Epithelial cell of esophagus (primary cell): Measurements from ENCODE around the gene C14orf93.
A peak's percentile ranks its signal among the peaks of the same experiment; 100 is the strongest.

Experiments
- DNase-seq: peaks from one replicate; pipeline ENCODE4 v3.0.0; 2010; ENCODE audit warnings: low read depth
- H3K4me3 ChIP-seq: 2 replicates; pipeline ENCODE4 v1.5.1; 2011; ENCODE audit warnings: mild to moderate bottlenecking, low read length, control low read depth
- TF ChIP-seq, protein P1 (sequence below): IDR thresholded peaks from 2 replicates; pipeline ENCODE4 v1.5.1; 2011; ENCODE audit warnings: low read depth, mild to moderate bottlenecking, low read length, control low read depth, inconsistent platforms; ENCODE audit not compliant: insufficient read depth; ENCODE audit errors: missing control alignments

C14orf93 gene

DNA sequence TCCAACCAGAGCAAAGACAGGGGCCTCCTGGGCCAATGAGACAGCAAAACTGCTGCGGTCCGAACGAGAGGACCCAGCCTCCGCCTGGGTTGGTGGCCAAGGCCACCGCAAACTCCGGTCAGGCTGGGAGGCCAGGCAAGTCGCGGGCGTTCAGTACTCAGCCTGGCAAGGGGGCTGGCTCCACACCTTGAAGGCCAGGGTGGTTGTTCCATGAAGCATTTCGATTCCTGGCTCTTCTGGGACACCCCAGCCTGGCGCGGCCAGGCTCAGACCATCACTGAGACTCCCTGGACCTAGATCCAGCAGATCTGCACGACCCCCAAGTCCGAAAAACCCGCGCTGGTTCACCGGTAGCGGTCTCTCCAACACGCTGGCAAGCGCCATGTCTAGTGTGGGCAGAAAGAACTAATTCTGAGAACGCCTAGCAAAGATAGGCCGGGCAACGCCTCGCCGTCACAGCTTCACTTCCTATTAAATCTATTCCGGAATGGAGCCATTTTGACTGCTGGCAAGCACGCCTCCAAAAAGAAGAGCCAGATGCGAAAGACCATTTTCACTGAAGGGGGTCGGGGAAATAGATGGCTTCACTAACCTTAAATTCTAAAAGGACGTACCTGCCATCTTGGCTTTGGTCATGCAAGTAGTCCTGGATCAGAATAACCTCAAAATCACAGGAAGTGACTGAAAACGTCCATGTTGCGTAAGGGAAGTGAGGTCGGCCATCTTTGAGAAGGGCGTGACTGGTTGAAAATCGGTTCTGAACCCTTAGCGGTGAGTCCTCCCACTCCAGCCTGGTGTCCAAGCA, 24.8 kb upstream of the C14orf93 start, which contains the start of gene PSMB5:
Gene PSMB5, minus strand, starts transcription at position 403 of the 805 bp plus-strand sequence. Its CDS starts 19 bp downstream, at position 384.
- TF ChIP-seq, protein P1, sequence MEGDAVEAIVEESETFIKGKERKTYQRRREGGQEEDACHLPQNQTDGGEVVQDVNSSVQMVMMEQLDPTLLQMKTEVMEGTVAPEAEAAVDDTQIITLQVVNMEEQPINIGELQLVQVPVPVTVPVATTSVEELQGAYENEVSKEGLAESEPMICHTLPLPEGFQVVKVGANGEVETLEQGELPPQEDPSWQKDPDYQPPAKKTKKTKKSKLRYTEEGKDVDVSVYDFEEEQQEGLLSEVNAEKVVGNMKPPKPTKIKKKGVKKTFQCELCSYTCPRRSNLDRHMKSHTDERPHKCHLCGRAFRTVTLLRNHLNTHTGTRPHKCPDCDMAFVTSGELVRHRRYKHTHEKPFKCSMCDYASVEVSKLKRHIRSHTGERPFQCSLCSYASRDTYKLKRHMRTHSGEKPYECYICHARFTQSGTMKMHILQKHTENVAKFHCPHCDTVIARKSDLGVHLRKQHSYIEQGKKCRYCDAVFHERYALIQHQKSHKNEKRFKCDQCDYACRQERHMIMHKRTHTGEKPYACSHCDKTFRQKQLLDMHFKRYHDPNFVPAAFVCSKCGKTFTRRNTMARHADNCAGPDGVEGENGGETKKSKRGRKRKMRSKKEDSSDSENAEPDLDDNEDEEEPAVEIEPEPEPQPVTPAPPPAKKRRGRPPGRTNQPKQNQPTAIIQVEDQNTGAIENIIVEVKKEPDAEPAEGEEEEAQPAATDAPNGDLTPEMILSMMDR: peak; percentile 13
- peak; percentile 98 for DNase-seq
- H3K4me3 ChIP-seq: peak within 1 kb of the TSS; percentile 95

DNA sequence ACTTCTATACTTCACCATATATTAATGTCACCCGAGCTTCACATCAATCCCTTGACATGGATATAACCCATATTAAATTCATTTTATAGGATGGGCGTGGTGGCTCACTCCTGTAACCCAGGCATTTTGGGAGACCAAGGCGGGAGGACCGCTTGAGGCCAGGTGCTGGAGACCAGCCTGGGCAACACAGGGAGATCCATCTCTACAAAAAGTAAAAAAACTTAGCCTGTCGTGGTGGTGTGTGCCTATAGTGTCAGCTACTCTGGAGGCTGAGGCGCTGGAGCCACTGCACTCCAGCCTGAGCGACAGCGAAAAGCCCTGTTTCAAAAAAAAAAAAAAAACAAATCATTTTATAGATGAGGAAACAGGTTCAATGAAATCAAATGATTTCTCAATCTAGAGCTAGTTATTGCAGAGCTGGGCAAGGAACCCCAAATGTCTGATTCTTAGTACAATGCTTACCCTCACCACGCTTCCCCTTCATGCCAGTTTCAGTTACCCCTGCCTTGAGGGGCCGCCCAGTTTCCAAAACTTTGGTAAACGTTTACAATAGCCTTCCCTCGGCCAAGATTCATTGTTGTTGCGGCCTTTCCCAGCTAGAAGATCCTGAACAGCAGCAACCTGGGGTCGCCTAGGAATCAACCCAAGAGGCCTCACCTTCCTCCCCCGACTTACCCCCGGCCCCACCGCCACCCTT, 24.0 kb upstream of the C14orf93 start:
- DNase-seq: no peak
- peak overlapping the region; percentile 95 for H3K4me3 ChIP-seq

DNA sequence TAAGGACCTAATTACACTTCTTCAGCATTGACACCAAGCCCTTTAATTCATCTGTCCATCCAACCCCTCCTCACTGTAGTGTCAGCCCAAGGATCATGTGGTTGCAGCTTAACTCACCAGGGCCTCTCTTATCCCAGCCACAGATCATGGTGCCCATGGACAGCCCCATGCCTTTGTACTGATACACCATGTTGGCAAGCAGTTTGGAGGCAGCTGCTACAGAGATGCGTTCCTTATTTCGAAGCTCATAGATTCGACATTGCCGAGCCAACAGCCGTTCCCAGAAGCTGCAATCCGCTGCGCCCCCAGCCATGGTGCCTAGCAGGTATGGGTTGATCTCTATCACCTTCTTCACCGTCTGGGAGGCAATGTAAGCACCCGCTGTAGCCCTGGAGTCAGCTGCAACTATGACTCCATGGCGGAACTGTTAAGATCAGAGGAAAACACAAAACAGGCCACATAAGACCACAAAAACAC, 23.3 kb upstream of the C14orf93 start:
- DNase-seq: no peak
- TF ChIP-seq, protein P1: no peak
- H3K4me3 ChIP-seq: peak overlapping the region; percentile 95

More for the DNA sequence above, 24.0 kb upstream of the C14orf93 start:
- TF ChIP-seq, protein P1: no peak

DNA sequence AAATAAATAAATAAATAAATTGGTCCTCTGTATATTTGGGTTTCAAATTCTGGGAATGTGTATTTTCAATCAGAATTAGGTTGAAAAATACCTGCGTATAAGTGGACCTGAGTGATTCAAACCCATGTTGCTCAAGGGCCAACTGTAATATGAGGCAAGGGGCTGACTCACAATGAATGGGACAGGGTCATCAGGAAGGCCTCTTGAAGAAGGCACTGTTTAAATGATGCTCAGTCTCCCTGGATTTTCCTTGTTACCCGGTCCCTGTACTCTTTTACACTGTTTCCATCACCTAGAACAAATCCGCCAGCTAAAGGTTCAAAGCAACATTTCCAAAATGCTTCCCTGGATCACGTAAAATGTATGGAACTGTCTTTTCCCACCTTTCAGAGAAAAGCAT, 21.0 kb upstream of the C14orf93 start:
- TF ChIP-seq, protein P1: no peak
- H3K4me3 ChIP-seq: no peak overlapping the region
- peak; percentile 59 for DNase-seq

DNA sequence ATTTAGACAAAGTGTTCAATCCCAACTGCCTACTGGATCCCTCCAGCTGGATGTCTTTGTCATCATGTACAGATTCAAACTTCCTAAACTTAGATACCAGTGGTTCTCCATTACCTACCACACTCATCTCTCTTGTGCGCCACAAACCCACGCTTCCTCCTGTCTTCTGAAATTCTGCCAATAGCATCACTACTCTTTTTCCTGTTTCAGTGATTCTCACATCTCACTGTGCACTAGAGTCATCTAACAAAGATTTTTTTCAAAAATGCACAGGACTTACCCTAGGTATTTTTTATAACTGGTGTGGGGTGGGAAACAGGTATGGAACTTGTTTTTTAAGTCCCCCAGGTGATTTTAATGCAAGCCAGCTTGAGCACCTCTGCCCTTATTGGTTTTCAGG, 18.9 kb upstream of the C14orf93 start:
- TF ChIP-seq, protein P1: no peak
- H3K4me3 ChIP-seq: no peak overlapping the region
- no peak for DNase-seq

DNA sequence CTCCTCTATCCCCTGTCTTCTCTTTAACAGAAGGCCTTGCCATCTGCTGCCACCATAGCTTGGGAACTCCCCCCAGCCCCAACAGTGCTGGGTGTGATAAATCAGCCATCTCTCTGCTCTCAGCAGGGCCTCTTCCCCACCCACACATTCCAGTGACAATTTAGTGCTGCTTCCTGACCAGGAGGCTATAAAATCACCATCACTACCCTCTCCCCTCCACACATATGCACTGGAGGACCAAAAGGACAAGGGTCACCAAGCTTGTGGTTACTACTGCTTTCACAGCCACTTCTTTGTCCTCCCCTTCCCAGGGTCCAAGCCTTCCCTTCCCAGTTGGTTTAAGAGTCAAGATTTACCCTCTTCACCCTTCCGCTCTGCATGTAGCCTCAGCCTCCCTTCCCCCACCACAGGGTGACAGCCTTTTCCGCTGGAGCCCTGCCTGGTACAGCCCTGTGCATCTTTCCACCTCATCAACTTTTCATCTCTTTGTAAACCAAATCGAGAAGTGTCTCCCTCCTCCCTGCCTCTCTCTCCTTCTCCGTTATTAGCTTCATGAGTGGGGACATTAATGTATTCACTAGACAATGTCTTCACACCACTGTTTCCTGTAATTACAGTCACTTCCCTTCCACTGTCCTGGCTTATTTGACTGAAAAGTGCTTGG, 15.3 kb upstream of the C14orf93 start:
- TF ChIP-seq, protein P1: no peak
- no peak overlapping the region for H3K4me3 ChIP-seq
- DNase-seq: no peak
